HG03196 (cell line): ENCODE data around the gene GTPBP1.

Source experiments
- ATAC-seq: cut with Tn5 transposase; IDR thresholded peaks from one replicate; pipeline ENCODE4 v1.9.1; 2021; ENCODE audit not compliant: unreplicated experiment

GTPBP1 gene

DNA sequence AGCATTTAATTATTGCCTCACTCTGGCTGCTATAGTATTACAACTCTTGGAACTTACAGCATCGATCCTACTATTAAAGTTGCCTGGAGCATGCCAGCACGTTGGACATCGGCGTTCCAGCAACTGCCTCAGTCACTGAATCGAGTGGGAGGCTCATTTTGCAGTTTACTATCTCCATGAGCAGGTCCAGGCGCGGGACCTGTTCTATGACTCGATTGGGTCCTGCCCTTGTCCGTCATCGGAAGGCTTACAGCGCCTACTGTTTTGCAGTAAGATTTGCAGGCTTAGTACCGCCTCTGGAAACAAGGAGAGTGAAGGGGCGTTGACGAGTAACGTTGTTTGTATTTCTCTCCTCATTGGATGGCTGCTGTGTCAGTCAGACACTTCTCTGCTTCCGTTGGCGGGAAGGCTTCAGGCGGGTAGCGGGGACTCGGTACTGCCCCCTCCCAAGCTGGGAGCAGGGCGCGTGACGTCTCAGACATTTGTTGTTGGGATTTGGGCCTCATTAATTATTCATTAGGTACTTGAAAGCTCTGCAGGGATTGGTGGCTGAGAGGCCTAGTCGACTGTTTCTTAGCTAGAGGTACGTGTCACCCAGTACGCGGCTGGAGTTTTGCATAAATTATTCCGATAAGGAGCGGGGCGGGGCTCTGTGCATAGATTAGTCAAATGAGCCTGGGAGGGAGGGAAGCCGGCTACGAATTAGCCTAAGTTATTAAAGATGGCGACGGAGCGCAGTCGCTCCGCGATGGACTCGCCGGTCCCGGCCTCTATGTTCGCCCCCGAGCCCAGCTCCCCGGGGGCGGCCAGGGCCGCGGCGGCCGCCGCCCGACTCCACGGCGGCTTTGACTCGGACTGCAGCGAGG, at the start of gene GTPBP1:
GTPBP1 (plus strand) TSS at position 710 of the 866 bp plus-strand sequence; CDS start at position 722, 12 bp downstream.
- peak; percentile 65 for ATAC-seq

DNA sequence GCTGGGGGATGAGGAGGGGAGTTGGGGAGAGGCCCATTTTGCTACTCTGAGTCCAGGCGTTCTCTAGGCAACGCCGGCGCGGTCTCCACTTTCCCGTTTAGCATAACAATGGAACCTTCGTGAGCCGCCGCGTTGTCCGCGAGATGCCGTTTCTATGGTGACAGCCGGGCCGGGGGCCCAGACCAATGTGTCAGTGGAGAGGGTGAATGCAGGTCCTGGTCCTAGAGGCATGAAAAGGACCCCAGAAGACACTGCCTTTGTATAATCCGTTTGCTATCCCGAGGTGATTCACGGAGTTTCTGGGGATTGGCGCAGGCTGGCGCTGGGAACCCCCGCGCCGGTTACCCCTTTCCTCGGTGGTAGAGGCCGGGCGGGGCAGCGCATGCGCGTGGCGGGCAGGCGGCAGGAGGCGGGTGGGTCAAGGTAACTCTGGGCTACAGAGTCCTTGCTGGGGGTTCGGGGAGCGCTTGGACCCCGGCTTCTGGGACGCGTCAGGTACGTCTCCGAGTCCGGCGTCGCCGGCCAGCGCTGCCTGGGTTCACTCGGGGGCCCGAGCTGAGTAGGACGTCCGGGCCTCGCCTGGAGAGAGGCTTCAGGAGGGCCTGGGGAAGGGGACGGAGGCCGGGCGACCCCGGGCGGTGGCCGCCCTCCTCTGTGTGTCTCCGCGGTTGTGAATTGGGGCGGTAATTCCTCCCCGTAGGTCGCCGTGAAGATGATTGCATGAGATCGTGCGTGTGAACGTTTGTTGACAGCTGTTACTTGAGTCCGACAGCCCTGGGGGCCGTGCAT, 49.3 kb upstream of the GTPBP1 start, which contains the start of the genes CBY1 and FAM227A:
CBY1 (plus strand) TSS at position 383 of the 789 bp plus-strand sequence. CDS start 11,417 bp downstream, outside the sequence.
FAM227A (minus strand) TSS at position 137 of the 789 bp plus-strand sequence. CDS start 6,224 bp downstream, outside the sequence.
- ATAC-seq: peak; percentile 71

DNA sequence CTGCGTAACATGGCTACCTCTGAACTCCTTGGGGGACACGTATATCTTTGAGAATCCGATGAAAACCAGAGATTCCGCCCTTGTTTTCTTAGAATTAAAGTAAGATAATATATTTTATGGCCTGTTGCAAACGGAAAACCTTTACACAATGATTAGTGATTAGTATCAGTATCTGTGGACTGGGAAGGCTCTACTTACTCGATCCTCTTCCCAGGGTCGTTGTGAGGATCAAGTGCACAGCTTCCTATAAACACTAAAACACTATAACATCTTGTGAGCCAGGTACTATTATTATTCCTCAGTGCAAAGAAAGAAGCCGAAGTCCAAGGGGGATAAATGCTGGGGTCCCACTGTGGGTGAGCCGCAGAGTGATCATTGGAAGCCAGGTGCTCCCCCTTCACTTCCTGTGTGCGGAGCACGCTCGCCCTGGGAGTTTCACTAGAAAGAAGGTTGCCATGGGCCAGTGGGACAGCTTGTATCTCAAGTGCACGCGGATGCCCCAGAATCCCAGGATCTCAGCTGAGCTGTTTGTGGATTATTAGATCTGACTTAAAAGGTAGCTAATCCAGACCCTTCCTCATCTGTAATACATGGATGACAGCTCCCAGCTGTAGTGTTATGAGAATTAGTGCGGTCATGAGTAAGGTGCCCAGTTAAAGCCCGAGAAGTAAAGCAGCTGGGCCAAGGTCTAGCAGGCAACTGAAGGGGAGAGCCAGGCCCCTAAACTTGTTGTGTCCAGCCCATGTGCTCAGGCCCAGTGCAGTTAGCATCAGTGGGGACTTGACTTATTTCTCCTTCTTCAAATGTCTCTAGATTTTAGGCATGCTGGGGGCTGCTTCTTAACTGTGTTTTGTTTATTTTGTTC, 48.5 kb upstream of the GTPBP1 start:
- peak; percentile 39 for ATAC-seq

DNA sequence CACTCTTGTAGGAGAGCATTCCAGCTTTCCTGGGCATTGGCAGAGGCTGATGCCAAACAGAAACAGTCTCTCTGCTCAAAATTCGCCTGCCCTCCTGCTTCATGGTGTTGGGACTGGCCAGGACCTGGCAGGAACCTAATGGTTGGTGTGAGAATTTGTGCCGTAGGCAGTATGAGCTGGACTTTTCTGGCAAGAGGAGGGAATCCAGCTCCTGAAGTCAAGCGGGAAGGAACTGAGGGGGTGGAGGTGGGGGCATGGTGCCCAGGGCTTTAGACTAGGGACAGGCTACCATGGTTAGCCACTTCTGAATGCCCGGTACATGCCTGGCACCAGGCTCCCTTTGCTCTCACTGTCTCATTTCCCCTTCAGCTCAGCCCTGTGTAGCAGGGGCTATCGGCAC, 30.9 kb upstream of the GTPBP1 start:
- no peak for ATAC-seq

DNA sequence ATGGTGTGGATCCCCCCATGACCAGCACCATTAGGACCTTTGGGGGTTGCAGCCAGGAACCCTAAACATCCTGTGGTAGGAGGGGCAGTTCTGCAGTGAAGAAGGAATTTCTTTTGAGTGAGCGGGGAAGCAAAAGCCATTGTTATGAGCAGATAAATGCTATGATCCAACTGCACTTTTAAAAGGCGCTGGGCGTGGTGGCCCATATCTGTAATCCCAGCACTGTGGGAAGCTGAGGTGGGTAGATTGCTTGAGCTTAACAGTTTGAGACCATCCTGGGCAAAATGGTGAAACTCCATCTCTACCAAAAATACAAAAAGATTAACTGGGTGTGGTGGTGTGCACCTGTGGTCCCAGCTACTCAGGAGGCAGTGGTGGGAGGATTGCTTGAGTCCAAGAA, 29.9 kb upstream of the GTPBP1 start:
- ATAC-seq: no peak

DNA sequence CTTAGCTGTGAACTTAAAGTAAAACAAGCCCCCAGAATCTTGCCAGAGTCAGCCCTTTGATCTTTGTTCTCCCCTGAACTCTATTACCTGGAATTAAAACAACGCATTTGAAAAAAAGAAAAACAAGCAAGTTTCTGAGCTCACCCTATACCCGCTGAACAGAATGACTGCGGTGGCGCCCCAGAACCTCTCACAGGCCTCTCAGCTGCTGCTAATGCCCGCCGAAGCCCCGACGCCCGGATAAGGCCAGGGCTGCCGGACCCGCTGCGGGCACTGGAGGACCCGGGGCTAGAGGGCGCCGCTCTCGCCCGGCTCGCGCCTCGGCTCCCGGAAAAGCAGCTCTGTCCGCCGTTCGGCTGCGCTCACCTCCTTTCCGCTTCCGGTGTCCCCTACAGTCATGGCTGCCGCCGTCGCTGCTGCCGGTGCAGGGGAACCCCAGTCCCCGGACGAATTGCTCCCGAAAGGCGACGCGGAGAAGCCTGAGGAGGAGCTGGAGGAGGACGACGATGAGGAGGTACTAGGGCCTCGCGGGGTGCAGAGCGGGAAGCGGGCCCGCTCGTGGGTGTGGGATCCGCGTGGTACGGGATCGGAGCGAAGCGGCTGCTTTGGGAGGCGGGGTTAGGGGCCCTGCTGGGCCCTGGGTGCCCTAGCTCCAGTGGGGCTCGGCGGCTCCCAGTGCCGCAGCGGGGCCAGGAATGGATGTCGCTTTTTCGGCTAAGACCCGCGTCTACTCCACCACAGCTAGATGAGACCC, 24.0 kb upstream of the GTPBP1 start, which contains the start of gene TOMM22:
TOMM22 (plus strand) TSS at position 376 of the 754 bp plus-strand sequence; CDS start at position 398, 22 bp downstream.
- peak; percentile 90 for ATAC-seq

DNA sequence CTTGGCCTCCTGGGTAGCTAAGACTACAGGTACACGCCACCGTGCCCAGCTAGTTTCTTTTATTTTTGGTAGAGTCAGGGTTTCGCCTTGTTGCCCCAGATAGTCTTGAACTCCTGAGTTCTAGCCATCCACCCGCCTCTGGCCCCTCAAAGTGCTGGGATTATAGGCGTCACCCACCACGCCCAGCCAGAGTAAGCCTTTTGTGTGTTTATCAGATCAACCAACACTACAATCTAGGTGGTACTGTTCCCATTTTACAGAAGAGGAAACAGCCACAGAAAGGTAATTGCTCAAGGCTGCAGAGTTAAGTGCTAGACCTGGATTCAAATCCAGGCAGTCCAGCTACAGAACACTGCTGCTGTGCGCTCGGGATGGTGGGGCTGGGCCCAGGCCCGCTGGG, 20.8 kb upstream of the GTPBP1 start:
- ATAC-seq: no peak

DNA sequence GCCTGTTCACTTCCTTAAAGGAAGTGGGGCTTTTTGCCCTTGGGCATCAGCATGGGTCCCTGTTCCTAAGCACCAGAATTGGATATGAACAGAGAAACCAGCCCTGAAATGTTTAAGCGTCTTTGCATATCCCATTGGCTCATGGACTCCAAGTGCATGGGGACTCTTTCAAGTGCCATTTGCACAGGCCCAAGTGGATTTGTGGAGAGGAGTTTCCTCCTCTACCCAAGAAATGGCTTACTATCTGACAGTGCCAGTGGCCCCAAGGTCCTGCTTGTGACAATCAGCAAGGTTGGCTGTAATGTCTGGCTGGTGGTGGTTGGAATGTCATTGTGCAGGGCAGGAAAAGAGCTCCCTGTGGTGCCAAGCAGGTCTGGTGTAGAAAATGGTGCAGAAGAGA, 20.0 kb upstream of the GTPBP1 start:
- ATAC-seq: no peak

DNA sequence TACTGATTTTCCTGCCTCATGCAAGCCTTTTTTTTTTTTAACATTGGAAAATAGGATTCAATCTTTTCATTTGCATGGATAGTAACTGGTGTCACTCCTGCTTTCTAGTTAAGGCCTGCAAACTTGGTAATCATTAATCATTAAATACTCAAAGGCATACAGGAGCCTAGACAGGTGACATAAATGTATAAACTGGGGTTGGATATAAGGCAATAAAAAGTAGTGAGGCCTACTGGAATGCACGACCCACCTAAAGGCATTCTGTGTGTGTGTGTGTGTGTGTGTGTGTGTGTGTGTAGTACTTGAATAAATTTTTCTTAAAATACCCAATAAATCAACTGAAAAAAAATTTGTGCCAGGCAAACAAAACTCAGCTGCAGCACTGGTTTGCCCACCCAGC, 16.1 kb upstream of the GTPBP1 start:
- ATAC-seq: no peak

DNA sequence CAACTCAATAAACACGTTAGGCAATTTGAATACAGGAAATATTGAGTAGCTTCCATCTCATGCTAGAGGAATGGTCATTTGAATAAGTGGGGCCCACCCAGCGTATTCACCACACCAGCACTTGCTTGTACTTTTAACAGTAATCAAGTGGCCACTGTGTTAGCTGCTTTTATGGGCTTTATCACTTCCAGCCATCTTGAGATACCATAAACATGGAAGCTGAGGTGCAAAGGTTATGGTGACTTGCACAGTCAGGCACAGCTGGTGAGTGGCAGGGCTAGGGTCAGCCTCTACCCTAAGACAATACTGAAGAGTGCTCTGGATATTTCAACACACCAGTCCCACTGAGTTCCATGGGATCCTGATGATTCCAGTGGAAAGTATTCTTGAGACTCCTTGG, 11.7 kb upstream of the GTPBP1 start:
- ATAC-seq: no peak

DNA sequence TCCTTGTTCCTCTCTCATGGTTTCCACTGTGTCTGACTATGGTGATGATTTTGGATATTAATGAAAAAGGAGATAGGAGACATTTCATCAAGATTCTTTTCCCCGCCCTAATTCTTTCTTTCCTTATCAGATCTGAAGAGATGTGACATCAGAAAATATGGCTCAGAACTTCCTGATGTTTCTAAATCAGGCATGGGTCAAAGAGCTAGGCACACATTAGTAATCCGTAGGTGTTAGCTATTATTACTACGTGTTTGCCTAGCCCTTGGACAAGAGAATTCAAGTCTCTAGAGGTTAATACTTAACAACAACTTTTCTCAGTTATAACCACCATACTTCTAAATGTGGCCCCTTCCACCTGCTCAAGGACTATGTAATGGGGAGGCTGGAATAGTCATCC, 10.8 kb upstream of the GTPBP1 start:
- ATAC-seq: no peak

DNA sequence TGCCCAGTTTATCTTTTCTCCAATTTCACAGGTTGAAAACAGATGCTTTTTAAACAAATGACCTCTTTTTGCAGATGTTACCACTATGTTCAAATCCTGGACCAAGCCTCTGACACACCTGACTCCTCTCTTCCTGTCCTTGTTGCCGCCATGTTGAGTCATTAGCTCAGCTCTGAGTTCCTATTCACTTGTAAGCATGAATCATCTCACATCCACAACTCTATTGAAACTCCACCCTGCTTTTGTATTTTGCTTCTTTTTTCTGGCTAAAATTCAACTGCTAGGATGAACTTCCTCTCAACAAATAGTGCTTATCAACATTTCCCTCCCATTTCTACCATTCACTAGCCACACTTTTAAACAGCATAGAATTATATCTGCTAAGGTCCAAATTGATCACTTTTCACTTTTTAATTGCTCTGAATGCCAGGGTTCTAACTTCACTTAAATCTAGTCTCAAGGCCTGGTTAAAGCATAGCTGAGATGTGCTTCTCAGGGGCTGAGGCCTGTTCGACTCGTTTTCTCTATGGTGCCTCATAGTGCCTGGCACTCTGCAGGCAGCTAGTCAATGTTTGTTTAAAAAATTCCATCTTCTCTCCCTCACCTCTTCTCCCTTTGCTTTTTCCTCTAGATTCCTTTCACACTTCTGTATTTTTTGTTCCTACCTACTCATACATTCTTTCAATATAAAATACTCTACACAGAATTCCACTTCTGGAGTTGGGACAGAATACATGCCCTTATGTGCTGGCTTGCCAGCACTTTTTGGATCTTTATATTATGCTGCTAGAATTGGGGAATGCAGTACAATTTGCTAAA, 8.9 kb upstream of the GTPBP1 start:
- ATAC-seq: no peak

DNA sequence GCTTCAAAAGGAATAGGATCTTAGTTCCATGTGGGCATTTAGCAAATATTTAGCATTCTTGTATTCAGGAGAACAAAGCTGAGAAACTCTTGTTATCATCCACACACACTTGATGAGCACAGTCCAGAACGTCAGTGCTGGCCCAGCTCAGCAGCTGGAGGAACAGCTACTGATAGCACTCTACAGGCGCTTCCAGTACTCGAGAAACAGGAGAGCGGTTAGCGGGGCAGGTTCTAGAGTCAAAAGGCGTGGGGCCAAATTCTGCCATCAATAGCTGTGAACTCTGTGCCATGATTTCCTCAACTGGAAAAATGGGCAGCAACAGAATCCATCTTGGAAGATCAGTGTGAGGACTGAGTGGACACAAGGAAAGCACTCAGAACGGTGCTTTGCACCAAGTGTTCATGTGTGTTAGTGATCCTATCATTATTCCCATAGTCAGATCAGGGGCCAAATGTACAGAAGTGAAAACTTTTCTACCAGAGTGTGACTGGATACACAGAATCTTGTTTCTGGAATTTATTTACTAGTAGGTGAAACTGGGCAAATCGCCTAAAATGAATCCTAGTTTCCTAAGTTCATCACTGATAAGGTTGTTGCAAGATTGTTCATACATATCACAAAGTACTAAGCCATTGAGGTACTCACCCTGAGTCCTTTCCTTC, 8.2 kb upstream of the GTPBP1 start:
- ATAC-seq: no peak

DNA sequence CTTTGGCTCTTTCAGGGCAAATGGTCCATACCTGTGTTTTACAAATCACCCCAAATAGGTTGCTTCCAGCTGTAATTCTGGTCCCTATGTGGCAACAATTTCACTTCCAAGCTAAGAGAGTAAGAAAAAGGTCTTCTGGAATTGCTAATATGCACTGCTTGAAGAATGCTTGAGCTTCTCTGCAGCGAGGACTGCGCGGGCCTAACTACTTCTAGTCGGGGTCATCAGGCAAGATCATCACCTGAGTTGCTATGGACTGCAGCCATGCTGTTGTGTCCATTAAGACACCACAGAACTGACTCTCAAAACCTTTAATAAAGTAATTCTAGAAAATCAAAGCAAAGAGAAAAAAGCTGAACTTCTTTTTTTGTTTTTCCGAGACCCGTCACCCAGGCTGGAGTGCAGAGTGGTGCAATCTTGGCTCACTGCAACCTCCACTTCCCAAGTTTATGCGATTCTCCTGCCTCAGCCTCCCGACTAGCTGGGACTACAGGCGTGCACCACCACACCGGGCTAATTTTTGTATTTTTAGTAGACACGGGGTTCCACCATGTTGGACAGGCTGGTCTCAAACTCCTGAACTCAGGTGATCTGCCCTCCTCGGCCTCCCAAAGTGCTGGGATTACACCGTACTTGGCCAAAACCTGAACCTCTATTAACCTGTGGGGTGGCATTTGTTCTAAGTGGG, 7.2 kb upstream of the GTPBP1 start:
- no peak for ATAC-seq

DNA sequence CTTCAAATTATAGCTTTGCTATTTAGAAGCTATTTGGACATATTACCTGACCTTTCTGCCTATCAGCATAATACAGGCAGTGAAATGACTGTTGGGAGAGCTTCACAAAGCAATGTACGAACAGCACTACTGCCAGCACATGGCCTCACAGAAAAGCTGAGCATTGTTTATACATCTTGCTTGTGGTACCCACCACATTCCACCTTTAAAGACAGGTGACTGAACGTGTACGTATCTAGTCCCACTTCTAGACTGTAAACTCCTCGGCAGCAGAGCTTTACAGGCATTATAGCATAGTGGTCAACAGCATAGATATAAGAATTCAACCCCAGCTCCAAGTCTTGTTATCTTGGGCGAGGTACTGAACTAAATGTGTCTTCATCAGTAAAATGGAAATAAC, 6.6 kb upstream of the GTPBP1 start:
- ATAC-seq: no peak

DNA sequence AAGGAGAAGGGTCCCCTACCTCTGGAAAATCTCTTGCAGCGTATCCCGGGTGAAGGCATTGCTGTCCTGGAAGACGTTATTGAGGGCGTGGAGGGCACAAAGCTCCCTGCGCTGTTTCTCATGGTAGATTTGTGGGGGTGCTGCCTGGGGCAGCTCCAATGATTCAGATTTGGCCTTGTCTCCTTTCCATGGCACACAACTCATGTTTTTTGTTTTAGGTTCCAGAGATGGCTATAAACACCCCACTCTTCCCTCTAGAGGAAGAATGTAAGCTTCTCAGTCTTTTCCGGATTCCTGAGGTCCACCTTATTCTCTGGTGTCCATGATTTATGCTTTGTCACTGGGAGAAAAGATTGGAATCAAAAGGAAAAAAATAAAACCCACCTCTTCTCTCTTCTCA, 6.0 kb upstream of the GTPBP1 start:
- ATAC-seq: no peak

DNA sequence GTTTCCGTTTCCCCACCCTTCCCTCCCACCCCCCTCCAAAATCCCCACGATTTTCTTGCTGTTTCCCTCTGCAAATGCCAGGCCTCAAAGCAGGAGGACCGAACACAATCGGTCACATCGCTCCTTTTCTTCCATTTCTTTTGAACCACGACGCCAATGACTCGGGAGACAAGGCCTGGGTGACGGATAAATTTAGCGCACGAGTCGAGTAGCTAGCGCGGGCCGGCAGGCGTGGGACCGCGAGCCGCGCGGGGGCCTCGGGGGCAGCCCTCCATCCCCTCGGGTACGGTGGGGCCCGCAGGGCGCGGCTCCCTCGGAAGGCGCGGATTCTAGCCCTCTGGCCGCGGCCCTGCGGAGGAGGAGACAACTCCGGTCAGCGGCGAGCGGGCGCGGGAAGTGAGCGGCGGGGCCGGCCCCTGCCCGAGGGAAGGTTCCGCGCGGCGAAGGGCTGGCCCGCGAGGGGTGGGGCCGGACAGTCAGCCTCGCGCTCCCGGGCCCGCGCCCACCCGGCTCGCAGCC, 5.4 kb upstream of the GTPBP1 start:
- peak; percentile 26 for ATAC-seq
